ENCODE data around the gene ZNF135. TPM values are rescaled to one million over a fixed set of nuclear protein-coding genes. Genes with fewer than 3 reads are reported as not detected.

ZNF135 gene
- total and polyA plus RNA-seq, 2 of the 4 experiments (the other 2 are of a cell fraction), result 2.4 to 2.7 TPM

- Histone ChIP-seq H4K5ac (ENCODE audit: low read depth, low read length) (no peak overlapping the region), H2AK9ac (replicated peaks; ENCODE audit: low read depth, low read length, poor library complexity) (no peak overlapping the region), H3K4me1 (ENCODE audit: control insufficient read depth, insufficient read depth, low read length) (no peaks in the 10 kb centered on the region), H3K4me2 (ENCODE audit: low read depth, low read length) (no peak overlapping the region), H4K91ac (ENCODE audit: insufficient read depth, low read depth, low read length) (no peak overlapping the region), H3K79me1 (ENCODE audit: low read depth in 1 of 2, low read length in 2 of 2) (no peaks in the 10 kb centered on the region), H2BK20ac (ENCODE audit: low read depth, low read length) (no peak overlapping the region), H3K18ac (ENCODE audit: low read depth, low read length) (no peak overlapping the region), H3K4ac (ENCODE audit: low read depth, low read length) (no peak overlapping the region), H3K9ac (ENCODE audit: low read depth, low read length) (no peak overlapping the region), H3K9me3 (ENCODE audit: control insufficient read depth, insufficient read depth, low read length) (peaks cover 67% of the 10 kb centered on the region), H3K27ac (ENCODE audit: insufficient read depth, low read length) (no peak overlapping the region), H4K20me1 (ENCODE audit: insufficient read depth, low read length) (no peaks in the 10 kb centered on the region), H3K9me1 (ENCODE audit: insufficient read depth, low read length) (no peaks in the 10 kb centered on the region), H3K23ac (ENCODE audit: low read depth, low read length) (no peak overlapping the region), H2BK5ac (ENCODE audit: low read depth, low read length, poor library complexity, severe bottlenecking) (no peak overlapping the region), H3K4me3 (ENCODE audit: insufficient read depth, low read depth, low read length) (no peak overlapping the region), H3K27me3 (ENCODE audit: control insufficient read depth, insufficient read depth, low read length) (no peaks in the 10 kb centered on the region), H2BK15ac (ENCODE audit: low read depth, low read length) (no peak overlapping the region), H4K8ac (ENCODE audit: low read depth in 2 of 2, low read length in 2 of 2) (no peak overlapping the region), H3K56ac (ENCODE audit: extremely low read depth, insufficient read depth, low read length) (no peak overlapping the region), H3K14ac (replicated peaks; ENCODE audit: low read depth, low read length) (no peak overlapping the region), H2AFZ (replicated peaks; ENCODE audit: low read length, poor library complexity) (no peak overlapping the region), H3K36me3 (ENCODE audit: control insufficient read depth, insufficient read depth, low read length) (peaks cover 14% of the 10 kb centered on the region), H2AK5ac (ENCODE audit: low read depth, low read length) (no peak overlapping the region), H2BK120ac (ENCODE audit: low read depth, low read length) (no peak overlapping the region)
- DNase-seq (no peak), ATAC-seq (ENCODE audit: low read depth) (no peak)
- in situ Hi-C loops (cut with MboI; ENCODE audit: low sequenced_read_pairs), result no loop called here
- no TSS peak for BruUV-seq (replicated peaks)
- intact Hi-C loops (cut with micrococcal nuclease), result no loop called here
- ChIA-PET CTCF (no interaction called here), POLR2A (ENCODE audit: unreplicated experiment) (no interaction called here)
- no peak for TF ChIP-seq ELK1 (IDR thresholded peaks at IDR 0.05; ENCODE audit: borderline replicate concordance, low read depth, low read length)
- no peak for TF ChIP-seq CEBPB (IDR thresholded peaks at IDR 0.05; ENCODE audit: low read depth, low read length)
- no peak for TF ChIP-seq CHD1 (IDR thresholded peaks at IDR 0.05; ENCODE audit: low read depth, low read length)
- TF ChIP-seq MAZ (IDR thresholded peaks at IDR 0.05; ENCODE audit: borderline replicate concordance, low read depth, low read length), result no peak
- TF ChIP-seq RFX5 (IDR thresholded peaks at IDR 0.05; ENCODE audit: low read depth, low read length), result no peak
- TF ChIP-seq NFE2L2 (IDR thresholded peaks at IDR 0.05; ENCODE audit: low read depth, low read length), result no peak
- TF ChIP-seq POLR2A (IDR thresholded peaks at IDR 0.05; ENCODE audit: low read depth, low read length), result no peak
- TF ChIP-seq MXI1 (IDR thresholded peaks at IDR 0.05; ENCODE audit: borderline replicate concordance, low read depth, low read length), result no peak
- no peak for TF ChIP-seq MAFK (IDR thresholded peaks at IDR 0.05; ENCODE audit: low read depth, low read length)
- TF ChIP-seq RCOR1 (IDR thresholded peaks at IDR 0.05; ENCODE audit: insufficient replicate concordance, low read length), result no peak
- TF ChIP-seq FOS (IDR thresholded peaks at IDR 0.05; ENCODE audit: low read depth, low read length), result no peak
- no peak for TF ChIP-seq CTCF (conservative IDR thresholded peaks at IDR 0.05; ENCODE audit: low read depth, low read length)
- TF ChIP-seq RAD21 (IDR thresholded peaks at IDR 0.05; ENCODE audit: low read length), result no peak
- no peak for TF ChIP-seq BHLHE40 (IDR thresholded peaks at IDR 0.05; ENCODE audit: low read depth, low read length)
- no peak for TF ChIP-seq USF2 (IDR thresholded peaks at IDR 0.05; ENCODE audit: low read depth, low read length)
- no peak for TF ChIP-seq SMC3 (IDR thresholded peaks at IDR 0.05; ENCODE audit: low read depth, low read length)
- dilution Hi-C loops (cut with HindIII; ENCODE audit: low sequenced_read_pairs, unreplicated experiment), result no loop called here
- 70% methylated on average over 2 of the region's 7 CpGs; no CpG with 5 or more reads in 1 of the 2 experiments for WGBS, 2 experiments (ENCODE audit: extremely low coverage in 2 of 2, insufficient read length in 1 of 2)
Observed at GRCh38 chr19:58093071-58093470, 34.0 kb downstream of the ZNF135 start.
